HepG2 (cell line): Measurements from ENCODE around the gene RCC1. TPM values are rescaled to one million over a fixed set of nuclear protein-coding genes. Genes with fewer than 3 reads are reported as not detected.

ENCODE experiments used
- HBP1 ChIP-seq: IDR thresholded peaks from 2 replicates; pipeline ENCODE4 v1.6.1; 2016; ENCODE audit warnings: low read depth, control low read depth
- HMGXB3 ChIP-seq: sonication (generic); formaldehyde crosslinking; IDR thresholded peaks from 2 replicates; pipeline ENCODE4 v1.4.0; 2020; ENCODE audit warnings: missing genetic modification reagents, borderline replicate concordance
- HNRNPH1 ChIP-seq: fragments of 200-400 bp; formaldehyde crosslinking; optimal IDR thresholded peaks from 2 replicates; pipeline ENCODE3; 2017; ENCODE audit warnings: mild to moderate bottlenecking, low read depth, low read length
- IKZF5 ChIP-seq: IDR thresholded peaks from 2 replicates; pipeline ENCODE4 v1.6.1; 2018; ENCODE audit warnings: missing genetic modification reagents, mild to moderate bottlenecking, missing compliant biosample characterization
- MXD3 ChIP-seq: IDR thresholded peaks from 2 replicates; pipeline ENCODE4 v1.6.1; 2016; ENCODE audit warnings: mild to moderate bottlenecking, missing biosample characterization, missing genetic modification reagents
- RFXANK ChIP-seq: IDR thresholded peaks from 2 replicates; pipeline ENCODE4 v1.6.1; 2016
- SP4 ChIP-seq: sonication (generic); formaldehyde crosslinking; IDR thresholded peaks from 2 replicates; pipeline ENCODE4 v1.8.1; 2023; ENCODE audit warnings: mild to moderate bottlenecking, missing genetic modification reagents
- ZBTB4 ChIP-seq: sonication (generic); formaldehyde crosslinking; IDR thresholded peaks from 2 replicates; pipeline ENCODE4 v1.4.0; 2020; ENCODE audit warnings: missing genetic modification reagents, mild to moderate bottlenecking, borderline replicate concordance
- ZNF232 ChIP-seq: sonication (generic); formaldehyde crosslinking; IDR thresholded peaks from 2 replicates; pipeline ENCODE4 v1.4.0; 2020; ENCODE audit warnings: missing genetic modification reagents, borderline replicate concordance
- ZNF431 ChIP-seq: sonication (generic); formaldehyde crosslinking; IDR thresholded peaks from 2 replicates; pipeline ENCODE4 v1.9.0; 2022; ENCODE audit warnings: missing genetic modification reagents, low read depth, mild to moderate bottlenecking, borderline replicate concordance
- ZNF570 ChIP-seq: sonication (generic); formaldehyde crosslinking; IDR thresholded peaks from 2 replicates; pipeline ENCODE4 v1.4.0; 2020; ENCODE audit warnings: mild to moderate bottlenecking, missing genetic modification reagents, borderline replicate concordance
- ZNF580 ChIP-seq: IDR thresholded peaks from 2 replicates; pipeline ENCODE4 v1.6.1; 2016; ENCODE audit warnings: low read depth, borderline replicate concordance
- ZNF841 ChIP-seq: sonication (generic); formaldehyde crosslinking; IDR thresholded peaks from 2 replicates; pipeline ENCODE4 v1.8.1; 2023; ENCODE audit warnings: missing genetic modification reagents, borderline replicate concordance
- polyA plus RNA-seq, 8 experiments: library from polyadenylated mRNA; depleted of rRNA in 3 of 8; stranded (reverse) in 7 of 8; unstranded in 1 of 8; fragments of >200 nt; fragmentation: Illumina TruSeq in 4 of 8; extraction: Trizol in 4 of 8; gene quantifications; 2 replicates each; pipeline versions ENCODE4 v1.2.1 to v1.2.3, GENCODE V29; 2011 to 2016; ENCODE audit warnings: low read depth in 4 of 8, missing spikeins in 1 of 8, mixed read lengths in 1 of 8; ENCODE audit not compliant: insufficient read depth in 1 of 8
- total RNA-seq, 5 experiments: library from RNA; depleted of rRNA; stranded (reverse); fragments of >200 nt; fragmentation: Illumina TruSeq; extraction: Trizol; gene quantifications; 2 replicates each; pipeline ENCODE4 v1.2.3, GENCODE V29; 2016; ENCODE audit warnings: low read depth in 1 of 5

RCC1 gene
- total and polyA plus RNA-seq, 2 of the 13 experiments (the other 11 are each of a cell fraction or from before 2014, with no cell fraction given): 47.2 to 80.8 TPM

GRCh38 chr1:28507646-28508434 is 2.0 kb downstream of the RCC1 start (continued):
- TF ChIP-seq HMGXB3 (CRISPR knock-in tag) (no peak), MXD3 (no peak), ZNF570 (CRISPR knock-in tag) (no peak), RFXANK (CRISPR knock-in tag) (no peak), HNRNPH1 (no peak), ZNF580 (CRISPR knock-in tag) (no peak), ZBTB4 (CRISPR knock-in tag) (no peak), IKZF5 (no peak), SP4 (CRISPR knock-in tag) (no peak), ZNF232 (CRISPR knock-in tag) (no peak), ZNF841 (no peak), HBP1 (CRISPR knock-in tag) (no peak), ZNF431 (CRISPR knock-in tag) (no peak)
